Progenitor cell of endocrine pancreas (in vitro differentiated cells): ENCODE results near the gene SUPT3H. TPM values are rescaled to one million over a fixed set of nuclear protein-coding genes. Genes with fewer than 3 reads are reported as not detected.
"Not testable (repeated sequence)": the region's sequence is repeated elsewhere in the genome, so short reads cannot be mapped to it uniquely, and the experiment has no call there.

ENCODE experiments used
- DNase-seq: peaks from one replicate; pipeline ENCODE4 v3.0.0; 2021; ENCODE audit warnings: low spot score; ENCODE audit not compliant: unreplicated experiment
- H3K27ac Mint-ChIP-seq: 2 replicates; pipeline ENCODE4 v1.8.0; 2021; ENCODE audit warnings: mild to moderate bottlenecking, moderate library complexity, mixed read lengths
- H3K27me3 Mint-ChIP-seq: 2 replicates; pipeline ENCODE4 v1.8.0; 2021; ENCODE audit warnings: mixed read lengths
- H3K36me3 Mint-ChIP-seq: 2 replicates; pipeline ENCODE4 v1.8.0; 2022; ENCODE audit warnings: mixed read lengths; ENCODE audit not compliant: insufficient read depth
- H3K4me1 Mint-ChIP-seq: 2 replicates; pipeline ENCODE4 v1.8.0; 2021; ENCODE audit warnings: low read depth, mixed read lengths
- H3K4me3 Mint-ChIP-seq: 2 replicates; pipeline ENCODE4 v1.8.0; 2021; ENCODE audit warnings: low read depth, mild to moderate bottlenecking, moderate library complexity, mixed read lengths
- H3K9me3 Mint-ChIP-seq: 2 replicates; pipeline ENCODE4 v1.8.0; 2021; ENCODE audit warnings: low read depth, mixed read lengths
- total RNA-seq: library from RNA; stranded (reverse); gene quantifications from 2 replicates; pipeline ENCODE4 v1.2.1, GENCODE V29; 2021
- TF ChIP-seq, protein P1 (sequence below): fragments of 200-600 bp; sonication (generic); IDR thresholded peaks from one replicate; pipeline ENCODE4 v1.5.0; 2021; ENCODE audit warnings: antibody characterized with exemption, mild to moderate bottlenecking; ENCODE audit not compliant: unreplicated experiment

Gene SUPT3H
- total RNA-seq, 1 donor from 2014 or later = 40.5 TPM

DNA sequence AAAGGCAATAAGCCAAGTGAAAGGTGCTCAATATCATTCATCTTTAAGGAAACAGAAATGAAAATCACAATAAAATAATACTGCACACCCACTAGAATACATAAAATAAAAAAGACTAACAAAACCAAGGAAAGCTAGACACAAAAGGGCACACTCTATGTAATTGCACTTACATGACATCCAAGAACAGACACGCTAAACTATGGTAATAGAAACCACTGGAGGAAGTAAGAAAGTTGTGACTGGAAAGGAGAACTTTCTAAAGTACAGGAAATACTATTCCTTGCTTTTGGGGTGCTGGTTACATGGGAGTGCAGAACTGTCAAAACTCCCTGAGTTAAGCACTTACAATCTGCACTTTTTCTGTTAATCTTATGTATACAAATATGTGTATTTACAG lies 303.3 kb downstream of the SUPT3H start:
- peaks cover 9% of the 10 kb centered on the region for H3K9me3 Mint-ChIP-seq
- TF ChIP-seq, protein P1, sequence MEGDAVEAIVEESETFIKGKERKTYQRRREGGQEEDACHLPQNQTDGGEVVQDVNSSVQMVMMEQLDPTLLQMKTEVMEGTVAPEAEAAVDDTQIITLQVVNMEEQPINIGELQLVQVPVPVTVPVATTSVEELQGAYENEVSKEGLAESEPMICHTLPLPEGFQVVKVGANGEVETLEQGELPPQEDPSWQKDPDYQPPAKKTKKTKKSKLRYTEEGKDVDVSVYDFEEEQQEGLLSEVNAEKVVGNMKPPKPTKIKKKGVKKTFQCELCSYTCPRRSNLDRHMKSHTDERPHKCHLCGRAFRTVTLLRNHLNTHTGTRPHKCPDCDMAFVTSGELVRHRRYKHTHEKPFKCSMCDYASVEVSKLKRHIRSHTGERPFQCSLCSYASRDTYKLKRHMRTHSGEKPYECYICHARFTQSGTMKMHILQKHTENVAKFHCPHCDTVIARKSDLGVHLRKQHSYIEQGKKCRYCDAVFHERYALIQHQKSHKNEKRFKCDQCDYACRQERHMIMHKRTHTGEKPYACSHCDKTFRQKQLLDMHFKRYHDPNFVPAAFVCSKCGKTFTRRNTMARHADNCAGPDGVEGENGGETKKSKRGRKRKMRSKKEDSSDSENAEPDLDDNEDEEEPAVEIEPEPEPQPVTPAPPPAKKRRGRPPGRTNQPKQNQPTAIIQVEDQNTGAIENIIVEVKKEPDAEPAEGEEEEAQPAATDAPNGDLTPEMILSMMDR = no peak
- DNase-seq = no peak
- no peak overlapping the region for H3K27ac Mint-ChIP-seq
- no peaks in the 10 kb centered on the region for H3K27me3 Mint-ChIP-seq
- peaks cover 3% of the 10 kb centered on the region for H3K4me1 Mint-ChIP-seq
- H3K4me3 Mint-ChIP-seq = no peak overlapping the region
- peaks cover 9% of the 10 kb centered on the region for H3K36me3 Mint-ChIP-seq

DNA sequence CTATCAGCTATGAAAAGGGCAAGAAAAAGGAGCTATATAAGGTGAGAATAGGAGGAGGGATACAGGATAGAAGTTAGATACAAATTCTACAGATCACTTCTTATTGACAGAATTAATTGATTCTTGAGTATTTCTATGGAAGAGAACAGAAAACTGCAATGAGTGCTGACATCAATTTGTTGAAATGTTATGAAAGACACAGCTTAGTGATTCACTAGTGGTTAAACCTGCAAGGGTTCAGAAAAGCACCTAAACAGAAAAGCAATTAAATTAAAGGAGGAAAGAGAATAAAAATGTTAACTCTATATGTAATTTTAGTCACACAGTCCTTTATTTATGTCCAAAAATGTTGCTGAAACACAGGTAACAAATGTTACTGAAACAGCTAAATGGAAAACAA lies 304.0 kb downstream of the SUPT3H start:
- peaks cover 3% of the 10 kb centered on the region for H3K4me1 Mint-ChIP-seq
- H3K27me3 Mint-ChIP-seq = no peaks in the 10 kb centered on the region
- TF ChIP-seq, protein P1 = no peak
- peaks cover 8% of the 10 kb centered on the region for H3K9me3 Mint-ChIP-seq
- DNase-seq = no peak
- peaks cover 9% of the 10 kb centered on the region for H3K36me3 Mint-ChIP-seq
- no peak overlapping the region for H3K4me3 Mint-ChIP-seq
- no peak overlapping the region for H3K27ac Mint-ChIP-seq

DNA sequence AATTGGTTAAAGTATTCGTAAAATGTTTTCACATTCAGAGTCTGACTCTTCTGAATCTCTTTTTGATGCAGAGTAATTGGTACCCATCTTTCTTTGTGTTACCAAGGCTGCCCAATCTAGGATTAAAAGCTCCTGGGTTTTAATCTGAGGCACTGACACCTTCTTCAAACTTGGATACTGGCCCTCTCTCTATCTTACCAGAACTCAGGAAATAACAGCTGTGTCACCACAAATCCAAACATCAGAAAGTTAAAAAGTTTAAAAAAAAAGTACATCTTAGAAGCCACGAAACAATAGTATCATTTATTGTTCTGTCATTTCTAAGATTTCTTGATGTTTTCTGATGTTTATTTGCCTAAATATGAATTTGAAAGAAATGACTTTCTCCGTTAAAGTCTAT lies 305.1 kb downstream of the SUPT3H start:
- Mint-ChIP-seq H3K36me3 (peaks cover 1% of the 10 kb centered on the region), H3K9me3 (no peaks in the 10 kb centered on the region), H3K4me1 (peaks cover 3% of the 10 kb centered on the region), H3K4me3 (no peak overlapping the region), H3K27me3 (no peaks in the 10 kb centered on the region), H3K27ac (no peak overlapping the region)
- no peak for DNase-seq
- TF ChIP-seq, protein P1 = no peak

DNA sequence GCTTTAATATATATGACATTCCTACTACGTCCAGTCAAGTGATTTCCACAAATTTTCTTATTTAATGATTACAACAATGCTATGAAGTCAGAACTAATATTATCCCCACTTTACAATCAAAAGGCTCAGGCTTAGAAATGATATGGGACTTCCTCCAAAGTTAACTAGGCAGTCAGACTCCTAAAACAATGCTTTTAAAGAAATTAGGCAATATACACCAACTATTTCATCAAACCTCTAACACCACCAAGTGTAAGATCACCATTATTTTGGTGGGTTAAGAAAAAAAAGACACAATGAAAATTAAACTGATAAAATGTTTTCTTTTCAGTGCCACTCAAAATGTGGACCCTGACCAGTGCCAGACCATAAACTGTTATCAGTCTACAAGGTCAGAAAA lies 305.7 kb downstream of the SUPT3H start:
- TF ChIP-seq, protein P1 = no peak
- Mint-ChIP-seq H3K4me1 (peaks cover 3% of the 10 kb centered on the region), H3K36me3 (no peaks in the 10 kb centered on the region), H3K27ac (no peak overlapping the region), H3K9me3 (no peaks in the 10 kb centered on the region), H3K4me3 (no peak overlapping the region), H3K27me3 (no peaks in the 10 kb centered on the region)
- DNase-seq = no peak

DNA sequence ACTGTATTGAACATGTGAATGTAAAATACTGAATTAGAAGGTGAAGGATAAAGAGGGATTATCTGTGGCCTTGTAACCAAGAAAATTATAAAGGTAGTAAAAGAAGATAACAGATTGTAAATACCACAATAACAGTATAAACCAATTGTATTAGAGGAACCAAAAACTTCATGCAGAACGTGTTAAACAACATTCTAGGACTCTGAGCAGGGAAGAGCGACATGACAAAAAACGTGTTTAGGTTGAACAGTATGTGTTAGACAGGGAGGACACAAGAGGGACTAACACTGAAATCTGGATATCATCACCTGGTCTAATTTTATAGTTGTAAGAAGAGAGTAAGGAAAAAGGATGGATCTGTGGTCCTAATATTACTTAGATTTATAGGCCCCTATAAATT lies 308.6 kb downstream of the SUPT3H start:
- TF ChIP-seq, protein P1 = no peak
- H3K27me3 Mint-ChIP-seq = no peaks in the 10 kb centered on the region
- no peak for DNase-seq
- no peaks in the 10 kb centered on the region for H3K9me3 Mint-ChIP-seq
- H3K27ac Mint-ChIP-seq = no peak overlapping the region
- H3K4me1 Mint-ChIP-seq = no peaks in the 10 kb centered on the region
- H3K4me3 Mint-ChIP-seq = no peak overlapping the region
- H3K36me3 Mint-ChIP-seq = no peaks in the 10 kb centered on the region

DNA sequence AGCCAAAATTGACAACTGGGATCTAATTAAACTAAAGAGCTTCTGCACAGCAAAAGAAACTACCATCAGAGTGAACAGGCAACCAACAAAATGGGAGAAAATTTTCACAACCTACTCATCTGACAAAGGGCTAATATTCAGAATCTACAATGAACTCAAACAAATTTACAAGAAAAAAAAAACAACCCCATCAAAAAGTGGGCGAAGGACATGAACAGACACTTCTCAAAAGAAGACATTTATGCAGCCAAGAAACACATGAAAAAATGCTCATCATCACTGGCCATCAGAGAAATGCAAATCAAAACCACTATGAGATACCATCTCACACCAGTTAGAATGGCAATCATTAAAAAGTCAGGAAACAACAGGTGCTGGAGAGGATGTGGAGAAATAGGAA lies 310.3 kb downstream of the SUPT3H start:
- H3K27ac Mint-ChIP-seq, H3K9me3 Mint-ChIP-seq, H3K27me3 Mint-ChIP-seq, DNase-seq, H3K4me3 Mint-ChIP-seq, H3K36me3 Mint-ChIP-seq, H3K4me1 Mint-ChIP-seq: not testable (repeated sequence)

DNA sequence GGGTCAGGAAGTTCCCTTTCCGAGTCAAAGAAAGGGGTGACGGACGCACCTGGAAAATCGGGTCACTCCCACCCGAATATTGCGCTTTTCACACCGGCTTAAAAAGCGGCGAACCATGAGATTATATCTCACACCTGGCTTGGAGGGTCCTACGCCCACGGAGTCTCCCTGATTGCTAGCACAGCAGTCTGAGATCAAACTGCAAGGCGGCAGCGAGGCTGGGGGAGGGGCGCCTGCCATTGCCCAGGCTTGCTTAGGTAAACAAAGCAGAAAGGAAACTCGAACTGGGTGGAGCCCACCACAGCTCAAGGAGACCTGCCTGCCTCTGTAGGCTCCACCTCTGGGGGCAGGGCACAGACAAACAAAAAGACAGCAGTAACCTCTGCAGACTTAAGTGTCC lies 315.1 kb downstream of the SUPT3H start:
- not testable (repeated sequence) for H3K36me3 Mint-ChIP-seq, DNase-seq, H3K4me1 Mint-ChIP-seq, H3K27ac Mint-ChIP-seq, H3K27me3 Mint-ChIP-seq
- peak overlapping the region; percentile 41 for H3K4me3 Mint-ChIP-seq
- H3K9me3 Mint-ChIP-seq = peaks cover 21% of the 10 kb centered on the region
